Ishikawa (cell line): ENCODE results near the gene NOD1.

Source experiments
- CEBPB ChIP-seq: IDR thresholded peaks from 2 replicates; pipeline ENCODE4 v1.6.1; 2012
- CREB1 ChIP-seq: IDR thresholded peaks from 2 replicates; pipeline ENCODE4 v1.6.1; 2012; ENCODE audit warnings: low read depth
- EGR1 ChIP-seq: IDR thresholded peaks from 2 replicates; pipeline ENCODE4 v1.6.1; 2012
- EP300 ChIP-seq: IDR thresholded peaks from 2 replicates; pipeline ENCODE4 v1.6.1; 2012; ENCODE audit warnings: borderline replicate concordance
- FOXM1 ChIP-seq: IDR thresholded peaks from 2 replicates; pipeline ENCODE4 v1.6.1; 2012; ENCODE audit warnings: low read depth, borderline replicate concordance
- NFIC ChIP-seq: IDR thresholded peaks from 2 replicates; pipeline ENCODE4 v1.6.1; 2012
- RAD21 ChIP-seq: IDR thresholded peaks from 2 replicates; pipeline ENCODE4 v1.6.1; 2012; ENCODE audit warnings: low read depth
- REST ChIP-seq: IDR thresholded peaks from 2 replicates; pipeline ENCODE4 v1.6.1; 2012; ENCODE audit warnings: low read depth, mild to moderate bottlenecking
- TAF1 ChIP-seq: IDR thresholded peaks from 2 replicates; pipeline ENCODE4 v1.6.1; 2012; ENCODE audit warnings: low read depth, mild to moderate bottlenecking
- TCF12 ChIP-seq: IDR thresholded peaks from 2 replicates; pipeline ENCODE4 v1.6.1; 2012; ENCODE audit warnings: low read depth
- TEAD4 ChIP-seq: IDR thresholded peaks from 2 replicates; pipeline ENCODE4 v1.6.1; 2012
- USF1 ChIP-seq: IDR thresholded peaks from 2 replicates; pipeline ENCODE4 v1.6.1; 2012
- YY1 ChIP-seq: IDR thresholded peaks from 2 replicates; pipeline ENCODE4 v1.6.1; 2012; ENCODE audit warnings: low read depth
- ZBTB7A ChIP-seq: IDR thresholded peaks from 2 replicates; pipeline ENCODE4 v1.6.1; 2012; ENCODE audit warnings: low read depth
- TF ChIP-seq, protein P1 (sequence below): IDR thresholded peaks from 2 replicates; pipeline ENCODE4 v1.6.1; 2012

The NOD1 gene

DNA sequence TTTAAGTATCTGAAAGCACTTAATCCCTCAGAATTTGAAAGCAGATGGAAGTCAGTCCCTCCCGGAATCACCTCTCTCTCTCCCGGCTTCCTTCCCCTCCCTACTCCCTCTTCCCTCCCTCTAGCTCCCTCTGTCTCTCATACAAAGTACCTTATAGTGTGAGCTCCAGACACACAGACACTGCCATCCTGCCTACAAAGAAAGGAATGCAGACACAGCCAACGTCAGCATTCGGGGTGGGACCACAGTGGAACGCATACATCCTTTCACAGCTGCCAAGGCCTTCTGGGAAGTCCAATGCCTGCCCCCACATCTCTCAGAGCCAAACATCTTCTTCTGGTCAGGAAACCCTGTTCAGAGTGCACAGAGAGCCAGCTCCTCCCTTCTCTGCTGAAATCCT, 9.3 kb downstream of the NOD1 start:
- TF ChIP-seq YY1 (no peak), TEAD4 (0 out of 2 replicates have a peak, but pooled peaks have one; percentile 14), RAD21 (peak; percentile 6; the same call in 1 of the 2 replicates), EP300 (no peak), CEBPB (no peak)

DNA sequence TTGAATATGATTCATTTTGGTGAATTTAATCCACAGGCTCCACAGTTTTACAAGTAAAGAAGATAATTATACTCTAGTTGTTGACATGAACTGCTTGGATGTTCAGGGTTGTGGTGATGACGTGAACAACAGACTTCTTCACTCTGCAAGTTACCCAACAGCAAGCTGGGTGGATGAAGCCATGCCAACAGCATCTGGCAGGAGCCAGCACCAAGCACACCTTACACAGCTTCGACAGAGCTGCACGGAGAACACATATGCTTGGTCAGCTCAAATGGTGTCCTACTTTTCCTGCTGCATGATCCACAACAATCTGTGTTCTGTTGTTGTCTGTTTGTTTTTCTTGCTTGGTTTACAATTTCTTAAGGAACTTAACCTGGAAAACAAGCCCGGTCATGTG, 9.8 kb downstream of the NOD1 start:
- TF ChIP-seq CEBPB = no peak
- TF ChIP-seq YY1 = no peak
- TF ChIP-seq, protein P1, sequence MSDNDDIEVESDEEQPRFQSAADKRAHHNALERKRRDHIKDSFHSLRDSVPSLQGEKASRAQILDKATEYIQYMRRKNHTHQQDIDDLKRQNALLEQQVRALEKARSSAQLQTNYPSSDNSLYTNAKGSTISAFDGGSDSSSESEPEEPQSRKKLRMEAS = no peak

DNA sequence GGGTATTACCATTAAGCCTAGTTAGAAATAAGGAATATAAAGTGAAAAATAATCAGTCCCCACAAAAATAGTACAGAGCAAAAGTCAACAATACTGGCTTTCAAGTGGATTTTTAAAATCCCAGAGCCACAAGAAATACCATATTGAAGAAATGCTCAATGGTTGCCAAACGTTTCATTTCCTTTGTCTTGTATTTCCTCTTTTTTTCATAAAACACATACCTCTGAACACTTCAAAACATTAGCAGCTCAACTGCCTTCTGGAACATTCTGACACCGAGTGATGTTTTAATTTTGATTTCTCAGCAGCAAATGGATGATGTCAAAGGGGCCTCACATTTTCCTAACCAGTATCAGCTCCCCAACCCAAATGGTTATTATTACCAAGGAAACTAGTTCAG, 10.5 kb downstream of the NOD1 start:
- TF ChIP-seq USF1 (no peak), TCF12 (no peak), EGR1 (no peak)

- TF ChIP-seq TEAD4 (no peak), REST (no peak)
Observed at GRCh38 chr7:30467271-30467670, 11.3 kb downstream of the NOD1 start.

GRCh38 chr7:30466266-30466665, 12.3 kb downstream of the NOD1 start:
- TF ChIP-seq ZBTB7A (no peak), CREB1 (no peak), CEBPB (no peak), NFIC (no peak), TCF12 (no peak), FOXM1 (no peak), EGR1 (no peak), USF1 (no peak), TEAD4 (no peak), YY1 (no peak)

GRCh38 chr7:30465811-30466180, 12.8 kb downstream of the NOD1 start:
- no peak for TF ChIP-seq NFIC
- no peak for TF ChIP-seq YY1
- TF ChIP-seq TAF1 = no peak
- no peak for TF ChIP-seq USF1
- TF ChIP-seq ZBTB7A = no peak
- TF ChIP-seq, protein P1 = no peak
- TF ChIP-seq FOXM1 = no peak
- TF ChIP-seq EP300 = no peak
- TF ChIP-seq RAD21 = no peak
- TF ChIP-seq REST = no peak
- TF ChIP-seq TCF12 = no peak
- TF ChIP-seq CEBPB = no peak
- TF ChIP-seq EGR1 = no peak

DNA sequence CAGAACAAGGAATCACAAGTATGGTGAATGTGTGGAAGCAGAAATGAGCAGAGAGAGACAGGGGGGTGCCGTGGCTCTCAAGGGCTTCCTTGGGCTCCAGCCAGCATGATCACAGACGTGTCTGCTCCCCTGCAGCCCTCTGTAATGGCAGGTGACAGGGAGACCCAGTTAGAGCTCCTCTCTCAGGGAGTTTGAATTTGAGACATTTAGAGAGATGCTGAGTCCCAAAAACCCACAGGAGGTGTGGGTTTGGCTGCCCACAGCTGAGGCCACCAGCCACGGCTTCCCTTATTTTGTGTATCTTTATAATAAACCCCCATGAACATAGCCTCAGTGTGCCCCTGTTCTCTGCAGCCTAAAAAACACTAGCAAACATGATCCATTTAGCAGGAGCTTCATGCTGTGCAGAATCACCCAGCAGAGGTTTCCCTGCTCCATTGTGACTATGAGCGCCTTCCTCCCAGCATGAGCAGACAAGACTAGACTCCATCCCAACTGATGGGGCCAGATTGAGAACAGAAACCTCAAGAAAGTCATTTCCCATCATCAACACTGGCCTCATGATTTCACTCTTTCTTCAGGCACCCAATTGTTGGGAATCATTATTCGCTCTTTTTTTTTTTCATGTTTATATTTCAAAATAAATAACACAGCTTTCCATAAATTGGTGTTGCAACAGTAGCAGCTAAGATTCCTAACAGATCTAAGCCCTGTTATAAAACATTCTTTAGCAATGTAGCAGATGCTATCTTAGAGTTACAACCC, 13.4 kb downstream of the NOD1 start:
- TF ChIP-seq CREB1 = no peak
- TF ChIP-seq TAF1 = no peak
- TF ChIP-seq USF1 = no peak
- no peak for TF ChIP-seq FOXM1
- TF ChIP-seq NFIC = no peak
- TF ChIP-seq EGR1 = no peak
- TF ChIP-seq RAD21 = no peak
- no peak for TF ChIP-seq TEAD4
- no peak for TF ChIP-seq REST
- TF ChIP-seq ZBTB7A = no peak
- TF ChIP-seq TCF12 = no peak
- TF ChIP-seq YY1 = no peak
- no peak for TF ChIP-seq CEBPB
- TF ChIP-seq EP300 = no peak
- TF ChIP-seq, protein P1 = no peak
